Upper lobe of right lung (tissue), 1 donor: Measurements from ENCODE around the gene PLXNA2. TPM values are rescaled to one million over a fixed set of nuclear protein-coding genes. Genes with fewer than 3 reads are reported as not detected.

ENCODE experiments used
- ATAC-seq: fragments of 200-7000 bp; cut with Tn5 transposase; one replicate; pipeline ENCODE4 v1.9.1; 2020; ENCODE audit warnings: mild to moderate bottlenecking, moderate library complexity
- DNase-seq: peaks from one replicate; pipeline ENCODE4 v3.0.0-alpha.2; 2020
- H3K27ac ChIP-seq: fragments of 200-600 bp; one replicate; pipeline ENCODE4 v1.8.0; 2022
- H3K27me3 ChIP-seq: fragments of 200-600 bp; one replicate; pipeline ENCODE4 v1.8.0; 2022; ENCODE audit warnings: mild to moderate bottlenecking
- H3K36me3 ChIP-seq: fragments of 200-600 bp; one replicate; pipeline ENCODE4 v1.8.0; 2022
- H3K4me1 ChIP-seq: fragments of 200-600 bp; one replicate; pipeline ENCODE4 v1.8.0; 2022
- H3K4me3 ChIP-seq: fragments of 200-600 bp; one replicate; pipeline ENCODE4 v1.8.0; 2022; ENCODE audit warnings: mild to moderate bottlenecking
- H3K9me3 ChIP-seq: fragments of 200-600 bp; one replicate; pipeline ENCODE4 v1.8.0; 2022
- CTCF ChIP-seq: fragments of 200-600 bp; IDR thresholded peaks from one replicate; pipeline ENCODE4 v1.8.0; 2022; ENCODE audit warnings: antibody characterized with exemption
- intact Hi-C: fragments of 100-400 bp; cut with DNase I; formaldehyde crosslinking; loops from one replicate; pipeline ENCODE4 v1.11.0; 2022
- total RNA-seq: library from RNA; stranded (reverse); fragmentation: NEBNext Ultra II Directional; extraction: Animal tissue kit (Norgen Biotek cat#: 25700); gene quantifications from one replicate; pipeline ENCODE4 v1.2.1, GENCODE V29; 2021
- donor health status: DM: no; HTN: yes; CAD: no; lungs with severe emphysema.

PLXNA2 gene
- total RNA-seq, 1 donor from 2014 or later = 98.5 TPM

DNA sequence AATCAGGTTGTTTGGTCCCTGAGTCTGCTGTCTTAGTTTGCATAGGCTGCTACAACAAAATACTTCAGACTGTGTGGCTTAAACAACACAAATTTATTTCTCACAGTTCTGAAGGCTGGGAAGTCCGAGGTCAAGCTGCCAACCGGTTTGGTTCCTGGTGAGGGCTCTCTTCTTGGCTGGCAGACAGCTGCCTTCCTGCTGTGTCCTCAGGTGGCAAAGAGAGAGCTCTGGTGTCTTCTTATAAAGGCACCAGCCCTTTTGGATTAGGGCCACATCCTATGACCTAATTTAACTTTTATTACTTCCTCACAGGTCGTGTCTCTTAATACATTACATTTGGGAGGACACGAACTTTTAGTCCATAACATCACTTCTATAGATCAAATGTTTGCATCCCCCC is 243.7 kb downstream of the PLXNA2 start:
- Histone ChIP-seq H3K9me3 (no peaks in the 10 kb centered on the region), H3K4me3 (no peak overlapping the region), H3K27me3 (no peaks in the 10 kb centered on the region), H3K36me3 (no peaks in the 10 kb centered on the region), H3K27ac (no peak overlapping the region), H3K4me1 (no peaks in the 10 kb centered on the region)
- intact Hi-C loops = no loop called here
- DNase-seq (no peak), ATAC-seq (no peak)
- TF ChIP-seq CTCF = no peak

DNA sequence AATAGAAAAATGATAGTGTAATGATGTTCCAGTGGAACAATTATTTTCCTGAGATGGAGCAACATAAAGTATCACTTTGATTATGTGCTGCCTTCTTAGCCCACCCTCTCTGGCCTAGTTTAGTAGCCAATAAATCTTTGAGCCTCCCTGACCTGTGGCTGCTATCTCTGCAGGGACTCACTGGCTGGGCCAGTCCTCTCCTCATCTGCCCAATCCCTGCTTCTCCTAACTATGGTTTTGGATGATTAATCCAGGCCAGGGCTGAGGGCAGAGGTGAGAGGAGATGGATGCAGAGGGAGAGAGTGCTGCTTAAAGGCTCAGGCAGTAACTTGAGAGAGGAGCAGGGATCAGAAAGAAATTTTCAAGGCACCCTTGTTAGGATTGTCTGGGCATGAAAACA is 244.2 kb downstream of the PLXNA2 start:
- Histone ChIP-seq H3K36me3 (no peaks in the 10 kb centered on the region), H3K4me3 (no peak overlapping the region), H3K27me3 (no peaks in the 10 kb centered on the region), H3K27ac (no peak overlapping the region), H3K9me3 (no peaks in the 10 kb centered on the region), H3K4me1 (no peaks in the 10 kb centered on the region)
- ATAC-seq = no peak
- TF ChIP-seq CTCF = no peak
- intact Hi-C loops = no loop called here
- DNase-seq = no peak

GRCh38 chr1:207999274-207999915 is 244.8 kb downstream of the PLXNA2 start:
- Histone ChIP-seq H3K4me1 (no peaks in the 10 kb centered on the region), H3K9me3 (no peaks in the 10 kb centered on the region), H3K27me3 (no peaks in the 10 kb centered on the region), H3K36me3 (no peaks in the 10 kb centered on the region), H3K27ac (no peak overlapping the region), H3K4me3 (no peak overlapping the region)
- TF ChIP-seq CTCF = no peak
- intact Hi-C loops = no loop called here
- ATAC-seq (no peak), DNase-seq (no peak)

DNA sequence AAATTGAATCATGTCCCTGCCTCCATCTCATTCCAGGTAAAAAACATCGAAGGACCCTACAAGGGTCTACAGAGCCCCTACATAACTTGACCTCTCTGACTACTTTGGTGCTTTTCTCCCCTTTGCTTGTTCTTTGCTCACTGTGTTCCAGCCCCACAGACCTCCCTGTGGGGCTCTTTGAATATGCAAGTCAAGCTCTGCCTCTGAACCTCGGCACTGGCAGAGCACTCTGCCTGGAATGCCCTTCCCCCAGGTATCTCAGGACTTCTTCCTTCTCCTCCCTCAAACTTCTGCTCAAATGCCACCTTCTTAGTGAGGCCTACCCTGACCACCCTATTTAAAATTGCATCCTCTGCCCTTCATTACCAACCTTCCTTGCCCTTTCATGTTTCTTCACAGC is 245.5 kb downstream of the PLXNA2 start:
- TF ChIP-seq CTCF = no peak
- intact Hi-C loops = no loop called here
- Histone ChIP-seq H3K4me3 (no peak overlapping the region), H3K27ac (no peak overlapping the region), H3K27me3 (no peaks in the 10 kb centered on the region), H3K4me1 (no peaks in the 10 kb centered on the region), H3K36me3 (no peaks in the 10 kb centered on the region), H3K9me3 (no peaks in the 10 kb centered on the region)
- ATAC-seq (no peak), DNase-seq (no peak)

GRCh38 chr1:207997486-207998268 is 246.5 kb downstream of the PLXNA2 start:
- peak; percentile 87 for TF ChIP-seq CTCF
- Histone ChIP-seq H3K9me3 (no peaks in the 10 kb centered on the region), H3K4me3 (no peak overlapping the region), H3K27me3 (no peaks in the 10 kb centered on the region), H3K4me1 (no peaks in the 10 kb centered on the region), H3K27ac (no peak overlapping the region), H3K36me3 (no peaks in the 10 kb centered on the region)
- peak; percentile 94 for ATAC-seq
- peak; percentile 70 for DNase-seq
- intact Hi-C loops = no loop called here
